ENCODE data around the gene NAALADL1.

Gene NAALADL1

DNA sequence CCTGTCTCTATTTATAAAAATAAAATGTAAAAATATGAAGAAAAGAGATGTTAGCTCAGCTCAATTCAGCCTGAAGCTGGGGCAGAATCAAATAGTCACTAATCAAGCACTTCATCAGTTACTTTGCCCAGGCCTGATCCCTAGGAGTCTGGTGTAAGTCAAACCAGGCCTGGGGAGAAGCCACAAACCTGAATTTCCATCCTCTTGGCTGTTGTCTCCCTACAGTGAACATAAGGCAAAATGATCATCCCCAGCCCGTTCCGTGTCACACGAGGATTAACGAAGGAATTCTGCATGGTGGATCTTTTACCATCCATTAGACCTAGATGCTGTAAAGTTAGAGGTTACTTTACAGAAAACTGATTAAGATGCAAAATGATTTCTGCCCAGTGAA is 6.5 kb upstream of the NAALADL1 start:
- no peak overlapping the region for H2AFZ ChIP-seq (ENCODE audit: low read depth, low read length)
- no peaks in the 10 kb centered on the region for H3K79me2 ChIP-seq (ENCODE audit: low read length)
- H3K9me3 ChIP-seq (ENCODE audit: insufficient read depth, low read length) = no peaks in the 10 kb centered on the region
- H4K20me1 ChIP-seq (ENCODE audit: insufficient read depth, low read length) = no peaks in the 10 kb centered on the region
- H3K4me3 ChIP-seq (ENCODE audit: low read length) = no peak overlapping the region
- H3K36me3 ChIP-seq (replicated peaks; ENCODE audit: low read depth, low read length) = no peaks in the 10 kb centered on the region
- H3K27me3 ChIP-seq (ENCODE audit: low read depth, low read length) = no peaks in the 10 kb centered on the region
- peaks cover 20% of the 10 kb centered on the region for H3K4me1 ChIP-seq (ENCODE audit: low read length)
- no peak for TF ChIP-seq EZH2phosphoT487 (IDR thresholded peaks at IDR 0.05; ENCODE audit: low read depth)
- TF ChIP-seq CTCF (IDR thresholded peaks at IDR 0.05; ENCODE audit: low read depth, low read length) = no peak
- no peak overlapping the region for H3K9ac ChIP-seq (ENCODE audit: low read length)
- no peak overlapping the region for H3K4me2 ChIP-seq (ENCODE audit: low read length)
- H3K27ac ChIP-seq (ENCODE audit: low read length) = no peak overlapping the region

DNA sequence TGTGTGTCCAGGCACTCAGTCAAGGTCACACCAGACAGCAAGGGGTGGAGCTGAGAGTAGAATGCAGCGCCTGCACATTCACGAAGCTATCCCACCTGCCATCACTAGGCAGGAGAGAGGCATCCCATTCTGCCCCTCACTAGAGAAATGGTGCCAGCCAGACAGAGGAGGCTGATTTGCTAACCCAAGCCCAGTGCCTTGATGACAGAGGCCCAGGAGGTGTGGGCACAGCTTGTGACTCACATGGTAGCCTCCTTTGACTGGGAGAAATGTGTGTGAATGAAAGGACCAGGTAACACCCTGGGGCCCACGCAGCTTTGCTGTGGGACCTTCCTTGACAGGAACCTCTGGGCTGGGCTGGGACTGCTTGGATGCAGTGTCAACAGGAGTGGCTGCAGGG is 5.2 kb upstream of the NAALADL1 start:
- TF ChIP-seq EZH2phosphoT487 (IDR thresholded peaks at IDR 0.05; ENCODE audit: low read depth) (no peak), CTCF (IDR thresholded peaks at IDR 0.05; ENCODE audit: low read depth, low read length) (no peak)
- Histone ChIP-seq H3K4me1 (ENCODE audit: low read length) (peaks cover 20% of the 10 kb centered on the region), H3K4me2 (ENCODE audit: low read length) (no peak overlapping the region), H3K4me3 (ENCODE audit: low read length) (no peak overlapping the region), H3K27ac (ENCODE audit: low read length) (no peak overlapping the region), H3K79me2 (ENCODE audit: low read length) (no peaks in the 10 kb centered on the region), H3K27me3 (ENCODE audit: low read depth, low read length) (no peaks in the 10 kb centered on the region), H3K9me3 (ENCODE audit: insufficient read depth, low read length) (no peaks in the 10 kb centered on the region), H4K20me1 (ENCODE audit: insufficient read depth, low read length) (no peaks in the 10 kb centered on the region), H2AFZ (ENCODE audit: low read depth, low read length) (no peak overlapping the region), H3K36me3 (replicated peaks; ENCODE audit: low read depth, low read length) (no peaks in the 10 kb centered on the region), H3K9ac (ENCODE audit: low read length) (no peak overlapping the region)

DNA sequence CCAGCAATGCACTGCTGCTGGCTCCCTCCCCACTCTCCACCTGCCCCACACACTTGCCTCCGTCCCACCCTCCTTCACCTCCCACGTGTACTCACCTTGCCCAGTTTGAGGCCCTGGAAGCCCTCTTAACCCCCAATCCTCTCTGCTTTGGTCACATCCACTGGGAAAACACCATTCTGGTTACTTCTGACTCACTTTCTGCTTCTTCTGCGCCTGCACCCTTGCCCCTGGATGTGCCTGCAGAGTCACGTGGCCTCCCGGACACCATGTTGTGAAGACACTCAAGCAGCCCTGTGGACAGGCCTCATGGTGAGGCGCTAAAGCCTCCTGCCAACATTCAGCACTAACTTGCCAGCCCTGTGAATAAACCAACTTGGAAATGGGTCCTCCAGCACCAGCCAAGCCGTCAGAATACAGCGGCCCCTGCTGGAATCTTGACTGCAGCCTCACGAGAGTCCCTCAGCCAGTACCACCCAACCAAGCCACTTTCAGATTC is 2.6 kb upstream of the NAALADL1 start:
- H3K36me3 ChIP-seq (replicated peaks; ENCODE audit: low read depth, low read length) = no peaks in the 10 kb centered on the region
- H3K79me2 ChIP-seq (ENCODE audit: low read length) = no peaks in the 10 kb centered on the region
- peaks cover 19% of the 10 kb centered on the region for H3K4me1 ChIP-seq (ENCODE audit: low read length)
- TF ChIP-seq EZH2phosphoT487 (IDR thresholded peaks at IDR 0.05; ENCODE audit: low read depth) = no peak
- TF ChIP-seq CTCF (IDR thresholded peaks at IDR 0.05; ENCODE audit: low read depth, low read length) = peak; percentile 71
- H3K9ac ChIP-seq (ENCODE audit: low read length) = no peak overlapping the region
- no peaks in the 10 kb centered on the region for H4K20me1 ChIP-seq (ENCODE audit: insufficient read depth, low read length)
- H3K27ac ChIP-seq (ENCODE audit: low read length) = no peak overlapping the region
- no peaks in the 10 kb centered on the region for H3K27me3 ChIP-seq (ENCODE audit: low read depth, low read length)
- no peak overlapping the region for H3K4me3 ChIP-seq (ENCODE audit: low read length)
- H3K9me3 ChIP-seq (ENCODE audit: insufficient read depth, low read length) = no peaks in the 10 kb centered on the region
- peak overlapping the region; percentile 64; the same call in 1 of the 2 replicates for H2AFZ ChIP-seq (ENCODE audit: low read depth, low read length)
- H3K4me2 ChIP-seq (ENCODE audit: low read length) = peak overlapping the region; percentile 19; the same call in 1 of the 2 replicates

DNA sequence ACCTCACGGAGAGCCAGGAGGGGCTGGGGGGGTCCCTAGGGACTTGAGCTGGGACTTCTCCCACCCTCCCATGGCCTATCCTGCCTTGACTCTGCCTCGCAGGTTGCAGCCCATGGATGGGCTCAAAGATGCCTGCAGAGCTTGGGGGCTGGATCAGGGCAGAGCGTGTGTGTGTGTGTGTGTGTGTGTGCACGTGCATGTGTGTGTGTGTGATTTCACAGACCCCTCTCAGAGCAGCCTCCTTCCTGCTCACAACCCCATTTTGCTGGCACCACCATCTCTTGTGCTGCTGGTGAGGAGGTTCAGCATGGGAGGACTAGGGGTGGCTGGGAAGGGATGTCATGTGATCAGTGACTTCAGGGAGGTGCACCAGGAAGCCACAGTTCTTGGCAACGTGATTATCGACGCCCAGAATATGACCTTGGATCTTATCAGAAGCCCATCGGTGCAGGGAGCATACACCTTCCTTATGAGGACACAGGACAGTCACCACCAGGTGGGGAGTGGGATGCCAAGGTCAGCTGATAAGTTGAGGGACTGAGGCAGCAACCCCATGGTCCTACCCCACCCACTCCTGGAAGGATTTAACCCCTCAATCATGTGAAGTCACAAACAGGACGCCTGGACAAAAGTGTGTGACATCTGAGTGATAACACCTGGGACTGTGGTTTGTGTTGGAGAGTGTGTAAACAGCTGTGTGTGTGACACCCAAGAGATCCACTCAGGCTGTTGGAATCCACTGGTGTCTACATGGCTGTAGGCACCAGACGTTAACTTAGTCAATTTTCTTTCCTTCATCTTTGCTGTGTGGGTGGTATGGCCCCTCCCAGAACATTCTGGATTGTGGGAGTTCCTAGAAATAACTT is 1.8 kb upstream of the NAALADL1 start:
- Histone ChIP-seq H3K4me1 (ENCODE audit: low read length) (peaks cover 27% of the 10 kb centered on the region), H3K79me2 (ENCODE audit: low read length) (no peaks in the 10 kb centered on the region), H3K4me2 (ENCODE audit: low read length) (no peak overlapping the region), H4K20me1 (ENCODE audit: insufficient read depth, low read length) (no peaks in the 10 kb centered on the region), H3K9ac (ENCODE audit: low read length) (no peak overlapping the region), H3K4me3 (ENCODE audit: low read length) (no peak overlapping the region), H3K36me3 (replicated peaks; ENCODE audit: low read depth, low read length) (no peaks in the 10 kb centered on the region), H2AFZ (ENCODE audit: low read depth, low read length) (no peak overlapping the region), H3K9me3 (ENCODE audit: insufficient read depth, low read length) (no peaks in the 10 kb centered on the region), H3K27ac (ENCODE audit: low read length) (no peak overlapping the region), H3K27me3 (ENCODE audit: low read depth, low read length) (no peaks in the 10 kb centered on the region)
- TF ChIP-seq CTCF (IDR thresholded peaks at IDR 0.05; ENCODE audit: low read depth, low read length) (no peak), EZH2phosphoT487 (IDR thresholded peaks at IDR 0.05; ENCODE audit: low read depth) (no peak)

All from OCI-LY3 (cell line).